B cell (primary cell): ENCODE results near the gene SLF2. TPM values are rescaled to one million over a fixed set of nuclear protein-coding genes. Genes with fewer than 3 reads are reported as not detected.

Source experiments
- ATAC-seq: fragments of 200-7000 bp; cut with Tn5 transposase; one replicate; pipeline ENCODE4 v1.10.0; 2021; ENCODE audit warnings: low read depth, mild to moderate bottlenecking, moderate number of reproducible peaks, moderate library complexity
- CTCF ChIA-PET: fragments of 350-600 bp; sonication (Branson Sonifier 250); formaldehyde crosslinking; loops from one replicate; lab custom pipeline; 2021; ENCODE audit warnings: antibody characterized with exemption, inconsistent platforms; lab: Charles Lee
- POLR2A ChIA-PET: fragments of 350-600 bp; sonication (Branson Sonifier 250); formaldehyde crosslinking; loops from one replicate; lab custom pipeline; 2021; ENCODE audit warnings: antibody characterized with exemption; lab: Charles Lee
- DNase-seq: peaks from one replicate; pipeline ENCODE4 v3.0.0; 2013
- H2AFZ ChIP-seq: 2 replicates; pipeline ENCODE4 v1.6.1; 2012; ENCODE audit warnings: mild to moderate bottlenecking, low read depth, low read length; ENCODE audit not compliant: insufficient read depth, poor library complexity, severe bottlenecking
- H3K27ac ChIP-seq, 2 donors: 1 replicate in 1 of 2; 2 replicates in 1 of 2; pipeline ENCODE4 v1.5.1; 2012 to 2013; ENCODE audit warnings: low read length in 2 of 2, mild to moderate bottlenecking in 2 of 2, moderate library complexity in 1 of 2
- H3K27me3 ChIP-seq, 4 experiments: fragments of 200-600 bp in 1 of 4; sonication (generic) in 1 of 4; replicated peaks in 1 of 4; 1 replicate in 2 of 4; 2 replicates in 2 of 4; pipeline versions ENCODE4 v1.6.1 to v1.7.0; 2013 to 2016; ENCODE audit warnings: low read length in 3 of 4, mild to moderate bottlenecking in 2 of 4, mixed read lengths in 1 of 4, moderate library complexity in 1 of 4; ENCODE audit not compliant: insufficient read depth in 4 of 4, control insufficient read depth in 3 of 4; ENCODE audit errors: control extremely low read depth in 1 of 4
- H3K36me3 ChIP-seq, 2 experiments: replicated peaks in 1 of 2; 1 replicate in 1 of 2; 2 replicates in 1 of 2; pipeline versions ENCODE4 v1.6.1 to v1.7.1; 2013; ENCODE audit warnings: low read length in 1 of 2; ENCODE audit not compliant: insufficient read depth in 2 of 2, control insufficient read depth in 1 of 2; ENCODE audit errors: control extremely low read depth in 1 of 2, extremely low read depth in 1 of 2
- H3K4me1 ChIP-seq, 2 donors: fragments of 200-600 bp in 1 of 2; sonication (generic) in 1 of 2; 1 replicate in 1 of 2; 2 replicates in 1 of 2; pipeline versions ENCODE4 v1.5.1 to v1.6.1; 2013 to 2017; ENCODE audit warnings: low read length in 2 of 2; ENCODE audit not compliant: control insufficient read depth in 2 of 2, insufficient read depth in 2 of 2
- H3K4me2 ChIP-seq: replicated peaks from 2 replicates; pipeline ENCODE3; 2012; ENCODE audit warnings: mild to moderate bottlenecking, low read depth, low read length; ENCODE audit not compliant: poor library complexity, severe bottlenecking
- H3K4me3 ChIP-seq, 5 experiments: fragments of 200-600 bp in 1 of 5; sonication (generic) in 1 of 5; 1 replicate in 3 of 5; 2 replicates in 2 of 5; pipeline versions ENCODE4 v1.5.1 to v1.7.0; 2011 to 2016; ENCODE audit warnings: low read length in 4 of 5, mild to moderate bottlenecking in 4 of 5, low read depth in 2 of 5, control low read depth in 1 of 5, moderate library complexity in 1 of 5; ENCODE audit not compliant: insufficient read depth in 1 of 5; ENCODE audit errors: control extremely low read depth in 1 of 5, extremely low read depth in 1 of 5
- H3K79me2 ChIP-seq: fragments of 200-600 bp; sonication (generic); one replicate; pipeline ENCODE4 v1.6.0; 2016; ENCODE audit warnings: low read length; ENCODE audit not compliant: control insufficient read depth, insufficient read depth
- H3K9ac ChIP-seq: fragments of 200-600 bp; sonication (generic); 2 replicates; pipeline ENCODE4 v1.6.1; 2017; ENCODE audit warnings: mild to moderate bottlenecking, low read length, moderate library complexity
- H3K9me3 ChIP-seq, 3 donors: one replicate each; pipeline versions ENCODE4 v1.6.1 to v1.7.1; 2013; ENCODE audit warnings: low read length in 2 of 3; ENCODE audit not compliant: control insufficient read depth in 2 of 3, insufficient read depth in 1 of 3; ENCODE audit errors: control extremely low read depth in 1 of 3
- H4K20me1 ChIP-seq: 2 replicates; pipeline ENCODE4 v1.6.0; 2012; ENCODE audit warnings: mild to moderate bottlenecking, low read length; ENCODE audit not compliant: insufficient read depth, control insufficient read depth, poor library complexity, severe bottlenecking
- H3K27ac Mint-ChIP-seq: one replicate; pipeline ENCODE4 v1.8.0; 2021; ENCODE audit warnings: mixed read lengths
- H3K27me3 Mint-ChIP-seq: one replicate; pipeline ENCODE4 v1.8.0; 2021; ENCODE audit warnings: mixed read lengths
- H3K4me1 Mint-ChIP-seq: one replicate; pipeline ENCODE4 v1.8.0; 2021; ENCODE audit warnings: mixed read lengths
- H3K4me3 Mint-ChIP-seq: one replicate; pipeline ENCODE4 v1.8.0; 2021; ENCODE audit warnings: mixed read lengths
- H3K9me3 Mint-ChIP-seq: one replicate; pipeline ENCODE4 v1.8.0; 2022; ENCODE audit warnings: mixed read lengths; ENCODE audit not compliant: insufficient read depth
- CTCF ChIP-seq: fragments of 200-600 bp; IDR thresholded peaks from one replicate; pipeline ENCODE4 v1.8.0; 2022; ENCODE audit warnings: antibody characterized with exemption, mild to moderate bottlenecking
- EZH2 ChIP-seq: IDR thresholded peaks from 2 replicates; pipeline ENCODE4 v1.6.1; 2012; ENCODE audit warnings: borderline replicate concordance, low read depth, mild to moderate bottlenecking, moderate library complexity, low read length; ENCODE audit not compliant: insufficient read depth, poor library complexity, severe bottlenecking
- WGBS: methylation state at CpG from one replicate; pipeline ENCODE4 v1.1.5; 2013; ENCODE audit warnings: missing lambda C conversion rate; ENCODE audit not compliant: insufficient coverage; 5-methylcytosine and 5-hydroxymethylcytosine counted together
- intact Hi-C: fragments of 100-400 bp; cut with micrococcal nuclease; formaldehyde crosslinking; loops from one replicate; pipeline ENCODE4 v1.10.0; 2022
- polyA plus RNA-seq: library from polyadenylated mRNA; depleted of rRNA; stranded (reverse); fragments of >200 nt; gene quantifications from 2 replicates; pipeline ENCODE4 v1.2.3, GENCODE V29; 2012
- total RNA-seq, 2 donors: library from RNA; stranded (reverse); fragments of 120-200 nt in 1 of 2; gene quantifications; 1 replicate in 1 of 2; 2 replicates in 1 of 2; pipeline versions ENCODE4 v1.2.3 to v1.2.4, GENCODE V29; 2013 to 2022

SLF2 gene
- total and polyA plus RNA-seq, 2 donors (not counting 1 experiment from before 2014, with no cell fraction given) = 11.8 to 65.6 TPM

GRCh38 chr10:100894033-100894432 lies 18.7 kb upstream of the SLF2 start:
- Histone ChIP-seq H3K79me2 (no peaks in the 10 kb centered on the region), H3K9me3 (no peaks in the 10 kb centered on the region), H4K20me1 (no peaks in the 10 kb centered on the region), H3K4me1 (peaks cover 11 to 19% of the 10 kb centered on the region in 2 donors), H3K27ac (no peak overlapping the region), H3K4me2 (no peak overlapping the region), H3K36me3 (no peaks in the 10 kb centered on the region), H3K9ac (no peak overlapping the region), H3K4me3 (no peak overlapping the region), H3K27me3 (peaks cover 0 to 15% (median 10%) of the 10 kb centered on the region in 4 experiments), H2AFZ (no peak overlapping the region)
- no peak for TF ChIP-seq EZH2
- Mint-ChIP-seq H3K27me3 (peaks cover 27% of the 10 kb centered on the region), H3K9me3 (no peaks in the 10 kb centered on the region), H3K4me1 (peaks cover 15% of the 10 kb centered on the region), H3K27ac (no peak overlapping the region), H3K4me3 (no peak overlapping the region)
- intact Hi-C loops = no loop called here
- DNase-seq (no peak), ATAC-seq (no peak)
- POLR2A ChIA-PET = no interaction called here
- CTCF ChIA-PET = no interaction called here
- WGBS = no CpG with 5 or more reads among the region's 3 CpGs

DNA sequence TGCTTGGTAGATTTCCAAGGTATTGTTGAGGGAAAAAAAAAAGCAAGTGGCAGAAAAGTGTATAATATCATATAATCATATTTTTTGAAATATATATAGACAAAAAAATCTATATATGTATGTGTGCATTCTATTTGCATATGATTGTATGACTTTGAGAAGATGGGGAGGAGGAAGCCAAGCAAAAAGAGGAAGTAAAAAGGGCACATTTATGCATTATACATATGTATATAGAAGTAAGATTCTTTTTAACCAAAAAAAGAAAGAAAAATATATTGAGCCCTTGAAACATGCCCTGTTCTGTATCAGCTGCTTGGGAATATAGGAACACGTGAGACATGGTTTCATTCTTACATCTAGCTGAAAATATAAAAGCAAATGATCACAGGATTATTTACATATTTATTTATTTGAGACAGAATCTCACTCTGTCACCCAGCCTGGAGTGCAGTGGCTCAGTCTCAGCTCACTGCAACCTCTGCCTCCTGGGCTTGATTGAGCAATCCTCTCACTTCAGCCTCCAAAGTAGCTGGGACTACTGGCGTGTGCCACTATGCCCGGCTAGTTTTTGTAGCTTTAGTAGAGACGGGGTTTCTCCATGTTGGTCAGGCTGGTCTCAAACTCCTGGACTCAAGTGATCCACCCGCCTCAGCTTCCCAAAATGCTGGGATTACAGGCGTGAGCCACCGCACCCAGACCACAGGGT lies 18.0 kb upstream of the SLF2 start:
- ATAC-seq = peak; percentile 47
- no peak overlapping the region for H3K27ac Mint-ChIP-seq
- H3K4me1 Mint-ChIP-seq = peaks cover 15% of the 10 kb centered on the region
- Histone ChIP-seq H4K20me1 (no peaks in the 10 kb centered on the region), H3K79me2 (no peaks in the 10 kb centered on the region), H3K9ac (no peak overlapping the region), H3K27ac (peak overlapping the region in 1 of 2 donors; percentile 39), H3K9me3 (no peaks in the 10 kb centered on the region), H3K36me3 (no peaks in the 10 kb centered on the region), H3K27me3 (peaks cover 0 to 14% (median 9%) of the 10 kb centered on the region in 4 experiments), H3K4me2 (peak overlapping the region; percentile 27), H3K4me3 (no peak overlapping the region), H3K4me1 (peaks cover 11 to 19% of the 10 kb centered on the region in 2 donors), H2AFZ (peak overlapping the region; percentile 6)
- H3K9me3 Mint-ChIP-seq = no peaks in the 10 kb centered on the region
- POLR2A ChIA-PET = no interaction called here
- no peak for TF ChIP-seq EZH2
- TF ChIP-seq CTCF = no peak
- WGBS = no CpG with 5 or more reads among the region's 7 CpGs
- intact Hi-C loops = no loop called here
- CTCF ChIA-PET = no interaction called here
- H3K27me3 Mint-ChIP-seq = peaks cover 20% of the 10 kb centered on the region
- peak overlapping the region; percentile 44 for H3K4me3 Mint-ChIP-seq
- DNase-seq = peak; percentile 25
